GM18873 (cell line): Measurements from ENCODE around the gene HBG2.
"Not testable (repeated sequence)": the region's sequence is repeated elsewhere in the genome, so short reads cannot be mapped to it uniquely, and the experiment has no call there.

Experiments
- ATAC-seq: cut with Tn5 transposase; IDR thresholded peaks from one replicate; pipeline ENCODE4 v1.9.1; 2021; ENCODE audit warnings: mild to moderate bottlenecking, moderate library complexity, moderate number of reproducible peaks; ENCODE audit not compliant: unreplicated experiment, low FRiP score

The HBG2 gene

DNA sequence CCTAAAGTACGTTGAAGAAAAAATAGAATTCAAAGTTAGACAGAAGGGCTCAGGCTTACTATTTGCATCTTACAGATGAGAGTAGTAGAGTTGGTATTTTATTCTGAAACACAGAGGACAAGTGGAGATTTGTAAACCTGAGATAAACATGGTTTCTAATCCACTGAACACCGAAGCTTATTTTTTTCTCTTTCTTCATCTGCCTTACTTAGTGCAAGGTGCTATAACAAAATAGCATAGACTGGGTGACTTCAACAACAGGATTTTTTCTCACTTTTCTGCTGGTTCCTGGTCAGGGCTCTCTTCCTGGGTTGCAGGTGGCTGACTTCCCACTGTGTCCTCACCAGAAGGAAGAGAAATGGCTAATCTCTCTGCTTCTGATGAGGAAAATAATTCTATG is 2.8 kb downstream of the HBG2 start:
- ATAC-seq = no peak

DNA sequence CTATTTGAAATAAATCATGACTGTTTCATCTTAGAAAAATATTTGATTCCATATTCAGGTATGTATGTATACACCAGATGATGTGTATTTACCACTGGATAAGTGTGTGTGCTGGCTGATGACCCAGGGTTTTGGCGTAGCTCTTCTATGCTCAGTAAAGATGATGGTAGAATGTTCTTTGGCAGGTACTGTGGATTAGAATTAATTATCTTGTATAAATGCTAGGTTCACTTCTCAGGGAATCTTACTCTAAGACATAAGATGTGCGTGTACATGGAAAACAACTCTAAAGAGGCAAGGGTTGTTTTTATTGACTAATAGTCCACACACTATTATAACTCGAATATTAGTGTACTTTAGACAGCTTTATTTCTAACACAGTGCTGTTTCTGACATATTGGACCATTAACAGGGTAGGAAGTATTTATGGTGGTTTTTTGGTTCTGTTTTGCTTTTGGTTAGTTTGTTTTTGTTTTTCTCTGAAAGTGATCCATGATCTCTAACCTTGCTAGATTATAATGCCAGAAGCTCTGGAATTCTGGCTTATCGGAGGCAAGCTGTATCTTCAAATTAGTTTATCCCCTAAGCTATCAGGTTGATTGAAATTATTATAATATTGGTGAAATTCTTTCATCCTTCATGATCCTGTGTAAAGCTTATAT is 3.9 kb downstream of the HBG2 start:
- ATAC-seq = no peak

DNA sequence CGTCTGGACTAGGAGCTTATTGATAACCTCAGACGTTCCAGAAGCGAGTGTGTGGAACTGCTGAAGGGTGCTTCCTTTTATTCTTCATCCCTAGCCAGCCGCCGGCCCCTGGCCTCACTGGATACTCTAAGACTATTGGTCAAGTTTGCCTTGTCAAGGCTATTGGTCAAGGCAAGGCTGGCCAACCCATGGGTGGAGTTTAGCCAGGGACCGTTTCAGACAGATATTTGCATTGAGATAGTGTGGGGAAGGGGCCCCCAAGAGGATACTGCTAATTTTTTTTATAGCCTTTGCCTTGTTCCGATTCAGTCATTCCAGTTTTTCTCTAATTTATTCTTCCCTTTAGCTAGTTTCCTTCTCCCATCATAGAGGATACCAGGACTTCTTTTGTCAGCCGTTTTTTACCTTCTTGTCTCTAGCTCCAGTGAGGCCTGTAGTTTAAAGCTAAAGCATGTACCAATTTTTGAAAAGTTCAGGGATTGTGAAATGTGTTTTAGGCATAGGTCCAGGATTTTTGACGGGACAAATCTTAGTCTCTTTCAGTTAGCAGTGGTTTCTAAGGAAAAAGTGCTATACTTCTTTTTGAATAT is 4.7 kb downstream of the HBG2 start, which contains the start of gene HBG1:
TSS of gene HBG1 (minus strand) at position 51 of the 590 bp plus-strand sequence. CDS start 53 bp downstream, outside the sequence.
- ATAC-seq = not testable (repeated sequence)

DNA sequence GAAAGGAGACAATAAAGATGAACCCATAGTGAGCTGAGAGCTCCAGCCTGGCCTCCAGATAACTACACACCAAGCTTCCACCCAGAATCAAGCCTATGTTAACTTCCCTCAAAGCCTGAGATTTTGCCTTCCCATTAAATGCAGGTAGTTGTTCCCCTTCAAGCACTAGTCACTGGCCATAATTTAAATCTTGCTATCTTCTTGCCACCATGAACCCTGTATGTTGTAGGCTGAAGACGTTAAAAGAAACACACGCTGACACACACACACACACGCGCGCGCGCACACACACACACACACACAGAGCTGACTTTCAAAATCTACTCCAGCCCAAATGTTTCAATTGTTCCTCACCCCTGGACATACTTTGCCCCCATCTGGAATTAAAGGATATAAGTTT is 6.1 kb downstream of the HBG2 start:
- ATAC-seq = not testable (repeated sequence)

DNA sequence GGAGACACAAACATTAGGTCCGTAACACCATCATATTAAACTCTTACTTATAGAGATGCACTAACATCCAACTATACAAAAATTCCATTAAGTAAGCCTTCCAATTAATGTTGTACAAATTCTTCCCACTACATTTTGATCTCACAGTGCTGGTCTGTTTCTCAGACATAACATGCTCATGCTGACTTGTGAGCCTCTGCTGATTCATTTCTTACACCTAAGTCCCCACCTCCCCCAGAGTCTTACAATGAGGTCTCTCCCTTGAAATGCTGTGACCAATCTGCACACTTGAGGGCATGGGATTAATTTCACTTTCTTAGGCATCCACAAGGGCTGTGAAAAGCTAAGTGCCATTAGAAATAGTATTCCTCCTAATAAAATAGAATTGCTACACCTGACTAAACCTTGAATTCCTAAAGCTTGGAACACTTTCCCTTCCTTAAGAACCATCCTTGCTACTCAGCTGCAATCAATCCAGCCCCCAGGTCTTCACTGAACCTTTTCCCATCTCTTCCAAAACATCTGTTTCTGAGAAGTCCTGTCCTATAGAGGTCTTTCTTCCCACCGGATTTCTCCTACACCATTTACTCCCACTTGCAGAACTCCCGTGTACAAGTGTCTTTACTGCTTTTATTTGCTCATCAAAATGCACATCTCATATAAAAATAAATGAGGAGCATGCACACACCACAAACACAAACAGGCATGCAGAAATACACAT is 6.9 kb downstream of the HBG2 start:
- ATAC-seq = no peak

DNA sequence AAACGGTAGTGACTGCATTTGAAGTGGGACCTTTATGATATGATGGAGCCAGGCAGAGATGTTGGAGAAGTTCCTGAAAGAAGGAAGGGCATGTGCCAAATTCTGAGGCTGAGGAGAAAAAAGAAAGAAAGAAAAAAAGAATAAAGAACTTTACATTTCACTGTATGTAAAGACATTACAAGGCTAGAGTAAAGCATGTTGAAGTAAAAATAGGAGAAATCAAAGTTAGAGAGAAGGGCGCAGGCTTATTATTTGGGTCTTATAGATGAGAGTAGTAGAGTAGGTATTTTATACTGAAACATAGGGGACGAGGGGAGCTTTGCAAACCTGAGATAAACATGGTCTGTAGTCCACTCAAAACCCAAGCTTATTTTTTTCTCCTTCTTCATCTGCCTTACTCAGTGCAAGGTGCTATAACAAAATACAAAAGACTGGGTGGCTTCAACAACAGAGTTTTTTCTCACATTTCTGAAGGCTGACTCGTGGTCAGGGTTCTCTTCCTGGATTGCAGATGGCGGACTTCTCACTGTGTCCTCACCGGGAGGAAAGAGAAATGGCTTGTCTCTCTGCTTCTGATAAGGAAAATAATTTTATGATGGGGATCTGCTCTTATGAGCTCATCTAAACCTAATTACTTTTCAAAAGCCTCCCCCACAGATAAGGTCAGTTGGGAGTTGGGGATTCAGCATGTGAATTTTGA is 7.7 kb downstream of the HBG2 start:
- ATAC-seq = no peak

DNA sequence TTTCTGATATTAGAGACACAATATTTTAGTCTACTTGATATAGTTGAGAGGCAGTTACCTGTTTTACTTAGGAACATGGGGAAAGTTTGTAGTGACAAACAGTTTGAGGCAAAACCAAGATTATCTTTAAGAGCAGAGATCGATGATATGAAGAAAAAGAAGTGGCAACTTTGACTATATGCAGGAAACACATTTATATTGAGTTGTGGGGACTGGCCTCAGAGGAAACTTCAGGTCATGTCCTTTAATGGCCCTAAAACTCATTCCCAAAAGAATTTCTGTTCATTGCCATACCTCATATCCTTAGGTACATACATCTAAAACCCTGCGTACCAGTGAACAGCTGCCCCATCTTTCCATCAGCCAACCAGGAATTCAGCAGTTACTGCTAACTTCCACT is 9.4 kb downstream of the HBG2 start:
- ATAC-seq = no peak

DNA sequence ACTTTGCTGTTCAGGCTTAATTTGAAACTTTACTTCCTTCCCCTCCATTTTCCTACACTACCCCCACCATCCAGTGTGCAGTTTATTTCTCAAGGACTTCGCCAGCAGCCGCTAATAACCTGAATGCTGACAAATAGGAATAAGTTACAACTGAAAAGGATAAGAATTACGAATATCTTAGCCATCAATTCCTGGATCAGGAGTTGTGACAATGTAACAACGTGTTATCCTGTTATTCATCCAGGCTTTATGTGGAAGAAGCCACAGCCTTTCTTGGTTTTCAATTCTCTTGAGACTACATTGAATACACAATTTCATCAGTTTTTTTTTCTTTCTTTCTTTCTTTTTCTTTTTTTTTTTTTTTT is 10.8 kb downstream of the HBG2 start:
- no peak for ATAC-seq

DNA sequence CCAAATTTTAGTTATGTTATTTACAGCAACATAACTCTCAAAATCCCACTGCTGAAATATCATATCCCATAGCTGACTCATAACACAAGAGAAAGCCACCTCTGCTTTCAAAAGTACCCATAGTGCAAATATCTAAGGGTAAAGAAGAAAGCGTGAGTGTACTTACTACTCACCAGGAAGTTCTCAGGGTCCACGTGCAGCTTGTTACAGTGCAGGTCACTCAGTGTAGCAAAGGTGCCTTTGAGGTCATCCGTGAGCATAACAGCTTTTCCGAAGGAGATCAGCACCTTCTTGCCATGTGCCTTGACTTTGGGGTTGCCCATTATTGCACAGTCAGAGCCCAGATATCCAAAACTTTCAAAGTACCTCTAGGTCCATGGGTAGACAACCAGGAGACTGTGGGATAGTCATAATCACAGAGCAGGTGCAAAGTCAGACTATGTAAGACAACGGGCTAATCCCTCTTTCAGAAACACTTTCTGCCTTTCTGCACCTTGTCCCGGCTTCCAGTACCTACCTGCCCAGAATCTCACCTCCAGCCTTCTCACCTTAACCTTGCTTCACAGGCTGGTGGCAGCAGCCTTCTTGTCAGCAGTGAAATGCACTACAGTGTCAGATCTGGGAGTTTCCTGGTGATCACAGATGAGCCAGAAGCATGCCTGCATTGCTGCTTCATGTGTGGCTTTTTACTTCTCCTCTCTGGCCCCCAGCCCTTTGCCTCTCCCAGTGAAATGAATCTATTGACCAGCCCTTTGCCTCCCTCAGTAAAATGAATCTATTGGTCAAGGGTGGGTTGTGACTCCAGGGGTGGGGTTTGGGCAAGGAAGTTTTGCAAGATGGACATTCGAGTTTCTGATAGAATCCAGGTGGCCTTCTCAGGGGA is 11.4 kb downstream of the HBG2 start:
- ATAC-seq = no peak

DNA sequence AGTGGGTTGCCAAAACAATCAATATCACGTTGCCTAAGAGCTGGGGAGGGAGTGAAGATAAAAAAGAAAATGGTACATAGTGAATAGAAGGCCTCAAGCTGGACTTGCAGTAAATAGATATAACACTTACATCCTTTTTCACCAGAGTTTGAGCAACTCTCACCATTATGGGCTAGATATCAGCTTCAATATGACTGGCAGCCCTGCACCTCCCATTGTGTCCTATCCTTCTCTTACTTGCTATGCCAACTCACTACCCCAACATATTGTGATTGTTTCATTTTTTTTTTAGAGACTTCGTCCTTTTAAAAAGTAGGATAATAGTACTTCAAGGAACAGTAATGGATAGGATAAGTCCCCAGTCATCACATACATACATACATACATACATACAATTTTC is 12.4 kb downstream of the HBG2 start:
- ATAC-seq = no peak

DNA sequence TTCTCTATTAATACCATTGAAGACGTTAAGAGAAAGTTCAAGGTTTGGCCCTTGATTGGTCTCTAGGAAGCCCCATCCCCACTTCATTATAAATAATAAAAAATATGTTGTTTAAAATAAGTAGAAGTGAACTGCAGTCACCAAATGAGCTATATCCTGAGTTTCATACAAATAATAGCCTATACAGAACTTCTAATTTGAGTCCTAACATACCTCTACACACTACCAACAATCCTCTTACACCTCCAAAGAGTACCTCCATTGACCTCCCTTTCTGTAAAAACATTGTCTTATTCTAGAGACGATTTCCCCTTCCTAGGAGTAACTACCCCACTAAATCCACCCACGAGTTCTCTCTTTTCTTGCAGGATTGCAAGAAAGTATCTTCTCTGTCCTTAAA is 13.1 kb downstream of the HBG2 start:
- no peak for ATAC-seq

DNA sequence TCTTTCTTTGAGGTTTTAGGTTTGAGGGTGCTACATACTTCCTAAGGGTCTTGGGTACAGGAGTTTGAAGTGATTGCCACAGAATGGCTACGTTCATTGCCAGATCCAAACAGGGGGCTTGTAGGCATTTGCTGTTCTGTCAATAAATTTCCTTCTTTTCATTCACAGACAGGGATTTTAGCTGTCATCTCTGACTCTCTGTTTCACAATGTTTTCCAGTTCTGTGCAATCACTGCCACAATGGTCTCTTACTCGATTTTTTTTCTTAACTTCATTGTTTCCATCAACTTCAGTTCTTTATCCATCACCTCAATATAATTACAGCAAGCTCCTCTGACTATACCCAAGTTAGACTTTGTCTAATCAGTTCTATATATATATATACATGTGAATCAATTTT is 14.1 kb downstream of the HBG2 start:
- no peak for ATAC-seq

DNA sequence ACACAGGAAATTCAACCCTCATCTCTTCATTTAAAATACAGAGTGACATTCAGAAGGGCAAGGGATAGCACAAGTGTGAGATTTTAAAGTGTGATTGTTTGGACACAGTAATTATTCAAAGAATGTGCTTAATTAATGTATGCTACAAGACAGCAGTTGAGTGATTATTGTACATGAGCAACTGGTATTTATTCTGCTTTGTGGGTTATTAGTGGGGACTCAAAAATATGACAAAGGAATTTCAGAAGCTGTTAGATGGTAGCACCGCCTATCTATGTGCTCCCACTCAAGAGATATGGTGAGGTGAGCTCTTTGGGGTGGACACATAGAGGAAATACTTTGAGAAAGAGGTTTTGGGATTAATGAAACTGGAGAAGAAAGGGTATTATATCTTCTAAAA is 14.5 kb downstream of the HBG2 start:
- no peak for ATAC-seq

DNA sequence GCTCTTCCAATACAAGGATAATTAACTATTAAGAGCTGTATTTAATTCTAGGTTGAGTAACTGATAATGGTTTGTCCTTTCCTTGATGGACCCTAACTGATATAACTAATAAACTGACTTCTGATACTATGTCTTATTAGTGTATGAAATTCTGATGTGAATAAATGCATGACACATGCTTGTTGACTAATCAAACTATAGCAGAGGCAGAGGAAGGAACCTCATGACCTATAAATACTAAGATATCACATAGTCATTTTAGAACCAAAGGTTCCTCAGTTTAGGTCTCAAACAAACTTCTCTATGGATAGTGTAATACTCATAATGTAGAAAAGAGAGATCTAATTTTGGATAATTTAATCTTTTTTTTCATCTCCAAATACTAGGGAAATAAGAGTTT is 15.5 kb downstream of the HBG2 start:
- no peak for ATAC-seq

DNA sequence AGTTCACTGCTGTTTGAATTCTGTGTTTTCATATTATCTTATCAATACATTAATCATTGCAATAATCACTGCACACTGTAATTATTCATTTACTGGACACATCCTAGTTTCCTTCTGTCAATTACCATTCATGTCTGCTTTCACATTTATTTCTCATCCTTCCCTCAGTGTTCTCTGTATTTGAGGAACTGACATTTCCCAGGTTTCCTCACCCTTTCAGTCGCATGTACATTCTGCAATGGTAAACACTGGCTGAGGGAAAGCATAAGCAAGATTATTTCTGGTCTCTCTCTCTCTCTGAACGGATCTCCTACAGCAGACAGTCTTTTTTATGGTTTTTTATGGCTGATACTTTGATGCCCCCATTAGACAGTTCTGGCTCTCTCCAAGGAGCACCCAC is 16.1 kb downstream of the HBG2 start:
- ATAC-seq = no peak

DNA sequence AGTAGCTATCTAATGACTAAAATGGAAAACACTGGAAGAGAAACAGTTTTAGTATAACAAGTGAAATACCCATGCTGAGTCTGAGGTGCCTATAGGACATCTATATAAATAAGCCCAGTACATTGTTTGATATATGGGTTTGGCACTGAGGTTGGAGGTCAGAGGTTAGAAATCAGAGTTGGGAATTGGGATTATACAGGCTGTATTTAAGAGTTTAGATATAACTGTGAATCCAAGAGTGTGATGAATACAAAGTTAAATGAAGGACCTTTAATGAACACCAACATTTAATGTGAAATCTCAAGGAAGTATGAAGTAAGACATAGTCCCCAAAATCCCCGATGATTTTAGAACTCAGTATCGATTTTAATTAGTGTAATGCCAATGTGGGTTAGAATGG is 17.2 kb downstream of the HBG2 start:
- no peak for ATAC-seq

DNA sequence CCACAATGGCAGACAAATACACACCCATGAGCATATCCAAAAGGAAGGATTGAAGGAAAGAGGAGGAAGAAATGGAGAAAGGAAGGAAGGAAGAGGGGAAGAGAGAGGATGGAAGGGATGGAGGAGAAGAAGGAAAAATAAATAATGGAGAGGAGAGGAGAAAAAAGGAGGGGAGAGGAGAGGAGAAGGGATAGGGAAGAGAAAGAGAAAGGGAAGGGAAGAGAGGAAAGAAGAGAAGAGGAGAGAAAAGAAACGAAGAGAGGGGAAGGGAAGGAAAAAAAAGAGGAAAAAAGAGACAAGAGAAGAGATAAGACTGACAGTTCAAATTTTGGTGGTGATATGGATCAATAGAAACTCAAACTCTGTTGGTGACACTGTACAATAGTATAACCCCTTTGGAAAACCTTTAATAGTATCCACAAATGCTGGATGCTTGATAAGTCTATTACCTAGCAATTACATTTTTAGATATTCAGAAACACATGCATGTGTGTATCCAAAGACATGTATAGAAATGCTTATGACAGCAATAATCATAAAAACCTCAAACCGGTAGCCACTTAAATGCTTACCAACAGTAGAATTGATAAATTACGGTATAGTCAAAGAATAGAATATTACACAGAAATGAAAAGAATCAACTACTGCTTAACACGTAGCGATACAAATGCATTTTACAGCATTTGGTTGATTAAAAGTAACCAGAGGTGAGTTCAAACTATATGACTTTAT is 19.1 kb downstream of the HBG2 start:
- no peak for ATAC-seq

DNA sequence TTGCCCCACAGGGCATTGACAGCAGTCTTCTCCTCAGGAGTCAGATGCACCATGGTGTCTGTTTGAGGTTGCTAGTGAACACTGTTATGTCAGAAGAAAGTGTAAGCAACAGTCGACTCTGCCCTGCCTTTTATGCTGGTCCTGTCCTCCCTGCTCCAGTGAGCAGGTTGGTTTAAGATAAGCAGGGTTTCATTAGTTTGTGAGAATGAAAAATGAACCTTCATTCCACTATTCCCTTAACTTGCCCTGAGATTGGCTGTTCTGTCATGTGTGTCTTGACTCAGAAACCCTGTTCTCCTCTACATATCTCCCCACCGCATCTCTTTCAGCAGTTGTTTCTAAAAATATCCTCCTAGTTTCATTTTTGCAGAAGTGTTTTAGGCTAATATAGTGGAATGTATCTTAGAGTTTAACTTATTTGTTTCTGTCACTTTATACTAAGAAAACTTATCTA is 20.2 kb downstream of the HBG2 start, which contains the start of gene HBD:
TSS of gene HBD (minus strand) at position 103 of the 454 bp plus-strand sequence. CDS start at position 53, 50 bp downstream.
- ATAC-seq = peak; percentile 47

DNA sequence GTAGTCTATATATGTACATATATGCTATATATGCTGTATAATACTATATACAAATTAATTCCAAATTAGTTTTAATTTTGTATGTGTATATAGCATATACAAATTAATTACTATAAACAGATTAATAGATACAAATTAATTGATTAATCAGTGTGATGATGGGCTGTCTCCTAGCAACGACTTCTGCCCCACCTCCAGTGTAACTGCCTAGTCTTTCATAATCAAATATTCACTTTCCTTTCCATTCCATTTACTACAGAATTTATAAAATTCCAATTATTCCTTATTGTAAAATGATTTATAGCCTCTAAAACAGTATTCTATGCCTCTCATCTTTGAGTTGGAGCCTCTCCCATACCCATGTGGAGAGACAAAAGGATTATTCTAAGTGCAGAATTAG is 21.3 kb downstream of the HBG2 start:
- no peak for ATAC-seq
